ENCODE results near the gene CAMKK1.

GRCh38 chr17:3890082-3890877, 2.6 kb downstream of the CAMKK1 start:
- no peak for TF ChIP-seq CTCF (conservative IDR thresholded peaks at IDR 0.05)
- no peak for TF ChIP-seq EZH2 (IDR thresholded peaks at IDR 0.05; ENCODE audit: low read depth)
